ENCODE data around the gene SMIM36. TPM values are rescaled to one million over a fixed set of nuclear protein-coding genes. Genes with fewer than 3 reads are reported as not detected.

The SMIM36 gene
- total and polyA plus RNA-seq, 10 of the 15 experiments (the other 5 are each of a cell fraction or from before 2014, with no cell fraction given), result not detected

- TF ChIP-seq, protein P1, sequence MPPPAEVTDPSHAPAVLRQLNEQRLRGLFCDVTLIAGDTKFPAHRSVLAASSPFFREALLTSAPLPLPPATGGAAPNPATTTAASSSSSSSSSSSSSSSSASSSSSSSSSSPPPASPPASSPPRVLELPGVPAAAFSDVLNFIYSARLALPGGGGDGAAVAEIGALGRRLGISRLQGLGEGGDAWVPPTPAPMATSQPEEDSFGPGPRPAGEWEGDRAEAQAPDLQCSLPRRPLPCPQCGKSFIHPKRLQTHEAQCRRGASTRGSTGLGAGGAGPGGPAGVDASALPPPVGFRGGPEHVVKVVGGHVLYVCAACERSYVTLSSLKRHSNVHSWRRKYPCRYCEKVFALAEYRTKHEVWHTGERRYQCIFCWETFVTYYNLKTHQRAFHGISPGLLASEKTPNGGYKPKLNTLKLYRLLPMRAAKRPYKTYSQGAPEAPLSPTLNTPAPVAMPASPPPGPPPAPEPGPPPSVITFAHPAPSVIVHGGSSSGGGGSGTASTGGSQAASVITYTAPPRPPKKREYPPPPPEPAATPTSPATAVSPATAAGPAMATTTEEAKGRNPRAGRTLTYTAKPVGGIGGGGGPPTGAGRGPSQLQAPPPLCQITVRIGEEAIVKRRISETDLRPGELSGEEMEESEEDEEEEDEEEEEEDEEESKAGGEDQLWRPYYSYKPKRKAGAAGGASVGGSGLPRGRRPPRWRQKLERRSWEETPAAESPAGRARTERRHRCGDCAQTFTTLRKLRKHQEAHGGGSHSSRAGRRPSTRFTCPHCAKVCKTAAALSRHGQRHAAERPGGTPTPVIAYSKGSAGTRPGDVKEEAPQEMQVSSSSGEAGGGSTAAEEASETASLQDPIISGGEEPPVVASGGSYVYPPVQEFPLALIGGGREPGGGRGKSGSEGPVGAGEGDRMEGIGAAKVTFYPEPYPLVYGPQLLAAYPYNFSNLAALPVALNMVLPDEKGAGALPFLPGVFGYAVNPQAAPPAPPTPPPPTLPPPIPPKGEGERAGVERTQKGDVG (CRISPR knock-in tag; IDR thresholded peaks at IDR 0.05), result no peak
Measured at GRCh38 chr17:55533608-55534007, 22.4 kb upstream of the SMIM36 start (continued).

DNA sequence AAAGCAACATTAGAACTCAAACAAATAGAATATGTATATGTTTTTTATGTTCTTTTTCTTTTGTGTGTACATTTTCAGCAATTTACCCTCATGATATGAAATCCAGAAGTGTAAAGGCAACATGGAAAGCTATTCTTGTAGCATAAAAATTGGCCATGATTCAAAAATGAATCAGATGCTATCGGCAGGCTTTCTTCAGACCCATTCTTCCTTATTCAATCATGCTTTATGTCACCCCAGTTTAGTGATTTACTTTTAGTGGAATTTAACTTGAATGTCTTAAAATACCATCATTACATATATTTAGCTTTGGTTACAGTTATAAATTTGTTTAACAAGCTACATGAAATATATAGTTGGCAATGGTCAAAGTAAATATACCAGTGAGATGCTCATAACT, 21.4 kb upstream of the SMIM36 start:
- SMC1A ChIA-PET (ENCODE audit: uncharacterized antibody, unreplicated experiment), result interaction anchor here (0.6 to 1.5 kb wide), 7 partner anchors 9 to 185 kb away, joined by 3 to 6 read pairs (median 4); no protein-coding TSS in a partner anchor
- WGBS (ENCODE audit: insufficient coverage, insufficient replicate concordance, low lambda C conversion rate, missing lambda C conversion rate), result 86% methylated on average over 1 of the region's 1 CpG
- TF ChIP-seq YY1 (IDR thresholded peaks at IDR 0.05; ENCODE audit: low read depth, low read length), result no peak
- TF ChIP-seq BRCA1 (IDR thresholded peaks at IDR 0.05; ENCODE audit: low read depth, low read length), result no peak
- TF ChIP-seq ATF7 (IDR thresholded peaks at IDR 0.05; ENCODE audit: low read depth), result no peak
- TF ChIP-seq ETV6 (conservative IDR thresholded peaks at IDR 0.05 in 1 of 2, IDR thresholded peaks at IDR 0.05 in 1 of 2; ENCODE audit: borderline replicate concordance in 1 of 2, low read depth in 1 of 2), result no peak
- TF ChIP-seq ZZZ3 (IDR thresholded peaks at IDR 0.05; ENCODE audit: control insufficient read depth, insufficient read length, low read depth), result no peak
- TF ChIP-seq POLR2AphosphoS2 (IDR thresholded peaks at IDR 0.05; ENCODE audit: low read depth, low read length), result no peak
- TF ChIP-seq, protein P2, sequence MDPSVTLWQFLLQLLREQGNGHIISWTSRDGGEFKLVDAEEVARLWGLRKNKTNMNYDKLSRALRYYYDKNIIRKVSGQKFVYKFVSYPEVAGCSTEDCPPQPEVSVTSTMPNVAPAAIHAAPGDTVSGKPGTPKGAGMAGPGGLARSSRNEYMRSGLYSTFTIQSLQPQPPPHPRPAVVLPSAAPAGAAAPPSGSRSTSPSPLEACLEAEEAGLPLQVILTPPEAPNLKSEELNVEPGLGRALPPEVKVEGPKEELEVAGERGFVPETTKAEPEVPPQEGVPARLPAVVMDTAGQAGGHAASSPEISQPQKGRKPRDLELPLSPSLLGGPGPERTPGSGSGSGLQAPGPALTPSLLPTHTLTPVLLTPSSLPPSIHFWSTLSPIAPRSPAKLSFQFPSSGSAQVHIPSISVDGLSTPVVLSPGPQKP (IDR thresholded peaks at IDR 0.05; ENCODE audit: low read depth, low read length), result no peak
- TF ChIP-seq JUNB (IDR thresholded peaks at IDR 0.05), result no peak
- TF ChIP-seq IRF4 (IDR thresholded peaks at IDR 0.05; ENCODE audit: low read depth, low read length), result no peak
- TF ChIP-seq PAX5 (IDR thresholded peaks at IDR 0.05; ENCODE audit: borderline replicate concordance, low read depth, low read length), result no peak
- TF ChIP-seq HDAC2 (IDR thresholded peaks at IDR 0.05), result no peak
- no peak for TF ChIP-seq ZBED1 (IDR thresholded peaks at IDR 0.05; ENCODE audit: borderline replicate concordance)
- TF ChIP-seq ZNF384 (IDR thresholded peaks at IDR 0.05; ENCODE audit: borderline replicate concordance, low read depth, low read length), result no peak
- TF ChIP-seq FOXK2 (IDR thresholded peaks at IDR 0.05), result no peak
- no peak for TF ChIP-seq SMC3 (IDR thresholded peaks at IDR 0.05; ENCODE audit: borderline replicate concordance, low read length)
- Histone ChIP-seq H3K4me2 (ENCODE audit: control insufficient read depth, insufficient read depth) (no peak overlapping the region), H2AFZ (ENCODE audit: control insufficient read depth, low read depth, low read length) (no peak overlapping the region), H3K27me3 (replicated peaks in 1 of 2; ENCODE audit: control insufficient read depth in 2 of 2, insufficient read depth in 2 of 2, low read length in 1 of 2) (no peaks in the 10 kb centered on the region; a peak in 2 of 4 replicates), H3K4me3 (no peak overlapping the region), H3K9me3 (replicated peaks; ENCODE audit: control insufficient read depth, insufficient read depth, low read length) (no peaks in the 10 kb centered on the region), H3K79me2 (ENCODE audit: control insufficient read depth, insufficient read depth, low read length) (no peaks in the 10 kb centered on the region), H4K20me1 (ENCODE audit: control insufficient read depth, insufficient read depth) (no peaks in the 10 kb centered on the region), H3K36me3 (ENCODE audit: control insufficient read depth in 2 of 2, insufficient read depth in 2 of 2, low read length in 1 of 2) (no peaks in the 10 kb centered on the region), H3K27ac (ENCODE audit: control insufficient read depth, insufficient read depth) (no peak overlapping the region), H3K9ac (ENCODE audit: control insufficient read depth, insufficient read depth, low read length) (no peak overlapping the region), H3K4me1 (ENCODE audit: control insufficient read depth, insufficient read depth, low read length) (no peaks in the 10 kb centered on the region)
- POLR2A ChIA-PET, result no interaction called here
- no peak for DNase-seq (ENCODE audit: low read depth, low spot score)
- BruUV-seq (replicated peaks), result no TSS peak
- CTCF ChIA-PET, result interaction anchor here (0.7 to 2.8 kb wide), 6 partner anchors 9 to 183 kb away, joined by 3 to 18 read pairs (median 4); no protein-coding TSS in a partner anchor
- FAIRE-seq, result no peak
- no peak for ATAC-seq
- RAD21 ChIA-PET (ENCODE audit: unreplicated experiment), result interaction anchor here (1.1 kb wide), 1 partner anchor 69 kb away, joined by 4 read pairs; no protein-coding TSS in a partner anchor
- intact Hi-C loops (cut with micrococcal nuclease; ENCODE audit: unreplicated experiment) (no loop called here), in situ Hi-C loops (cut with MboI) (no loop called here)
